ENCODE measurements around the gene GNAQ.
"Not testable (repeated sequence)": the region's sequence is repeated elsewhere in the genome, so short reads cannot be mapped to it uniquely, and the experiment has no call there.

The GNAQ gene

DNA sequence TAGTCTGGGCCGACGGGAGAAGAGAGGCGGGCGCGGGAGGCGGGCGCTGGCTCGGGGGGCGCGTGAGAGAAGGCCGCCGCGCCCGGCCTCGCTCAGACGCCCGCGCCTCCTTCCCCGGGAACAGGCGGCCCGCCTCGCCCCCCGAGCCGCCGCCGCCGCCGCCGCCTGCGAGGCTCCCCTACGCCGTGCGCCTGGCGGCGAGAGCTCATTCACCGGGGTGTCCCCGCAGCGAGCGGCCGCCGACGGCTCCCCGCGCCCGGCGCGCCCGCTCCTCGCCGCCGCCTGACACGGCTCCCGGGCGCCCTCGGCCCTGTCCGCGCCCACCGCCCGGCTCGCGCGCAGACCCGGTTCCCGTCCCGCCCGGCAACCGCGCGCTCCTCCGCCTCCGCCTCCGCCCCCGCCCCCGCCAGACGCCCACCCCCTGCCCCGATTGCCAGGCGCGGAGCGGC is at the start of gene GNAQ:
Gene GNAQ, minus strand, starts transcription at position 368 of the 449 bp plus-strand sequence. CDS start 576 bp downstream, outside the sequence.
- peak; percentile 4 for DNase-seq (ENCODE audit: low read depth)

DNA sequence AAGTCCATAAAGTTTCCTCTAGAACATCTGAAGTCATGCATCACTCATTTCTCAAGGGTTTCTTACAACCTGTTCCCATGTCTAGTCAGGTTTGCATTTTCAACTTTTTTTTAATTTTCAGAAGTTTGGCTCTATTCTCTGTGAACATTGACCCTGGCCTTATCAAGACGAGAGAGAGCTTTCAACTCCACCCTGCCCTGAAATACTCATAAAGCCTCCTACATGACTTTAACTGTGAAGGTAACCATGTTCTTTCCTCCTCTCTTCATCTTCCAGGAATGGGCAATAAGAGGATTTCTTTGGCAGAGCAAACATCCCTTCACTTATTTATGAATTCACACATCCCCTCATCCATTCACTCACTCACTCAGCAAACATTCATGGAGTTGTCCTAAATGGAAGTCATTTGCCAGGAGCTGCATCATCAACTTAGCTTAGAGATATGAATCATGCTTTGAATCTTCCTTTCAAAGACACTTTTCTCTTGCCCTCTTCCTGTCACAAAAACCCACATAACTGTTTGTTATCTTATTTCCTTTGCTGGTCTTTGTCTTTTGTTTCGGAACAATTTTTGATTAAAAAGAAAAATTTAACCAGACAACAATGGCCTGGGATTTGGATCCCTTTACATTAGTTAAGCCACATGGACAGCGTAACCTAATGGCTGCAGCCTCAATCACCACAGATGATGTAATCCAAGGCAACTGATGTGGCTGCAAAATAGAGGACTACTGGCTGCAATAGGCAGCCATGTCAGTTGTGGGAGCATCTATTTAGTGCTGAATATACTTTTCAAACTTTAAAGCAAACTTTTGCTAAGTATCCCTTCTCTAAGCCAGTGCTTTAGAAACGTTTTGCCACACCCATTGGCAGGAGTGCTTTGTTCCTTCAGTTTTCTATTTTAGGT is 43.0 kb upstream of the GNAQ start:
- DNase-seq (ENCODE audit: low read depth) = no peak

DNA sequence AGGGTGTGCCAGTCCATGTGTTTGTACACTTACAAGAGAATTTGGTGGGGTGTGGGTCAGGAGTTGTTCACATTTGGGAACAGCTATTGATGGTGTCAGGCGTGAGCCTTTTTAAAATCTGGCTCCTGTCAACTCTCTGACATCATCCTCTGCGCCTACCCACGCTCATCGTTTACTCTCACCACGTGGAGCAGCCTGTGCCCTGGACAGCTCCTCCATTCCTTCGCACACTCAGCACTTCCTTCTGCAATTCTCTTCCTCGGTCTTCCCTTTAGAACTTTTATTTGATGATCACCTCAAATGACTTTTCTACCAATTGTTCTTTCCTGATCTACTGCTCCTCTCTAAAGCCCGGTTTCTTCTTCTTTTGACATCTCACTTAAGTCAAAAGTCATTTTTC is 42.1 kb upstream of the GNAQ start:
- DNase-seq (ENCODE audit: low read depth) = no peak

DNA sequence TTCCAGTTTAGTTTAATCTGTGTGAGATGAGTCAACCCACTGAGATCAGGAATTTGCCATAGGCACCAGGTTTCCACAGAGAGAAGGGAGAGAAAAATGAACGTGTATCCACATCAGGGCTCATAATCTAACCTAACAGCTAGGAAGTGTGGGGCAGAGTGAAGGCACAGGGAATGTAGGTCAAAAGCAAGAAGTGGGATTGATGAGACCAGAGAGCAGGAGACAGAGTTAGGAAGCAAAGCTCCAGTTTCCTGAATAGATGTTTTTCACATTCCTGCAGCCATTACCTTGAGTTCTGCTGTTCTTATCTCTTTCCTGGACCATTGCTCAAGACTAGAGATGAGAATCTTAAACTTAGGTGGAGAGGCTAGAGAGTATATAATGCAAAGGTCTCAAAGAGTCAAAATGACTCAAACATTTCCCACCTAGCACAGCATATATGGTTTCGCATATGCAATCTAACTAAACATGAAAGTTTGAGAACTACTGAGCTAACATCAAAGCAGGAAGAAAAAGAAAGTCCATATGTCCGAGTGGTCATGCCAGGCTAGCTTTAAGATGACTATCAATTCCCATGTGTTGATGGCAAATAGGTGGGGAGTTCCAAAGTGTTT is 41.1 kb upstream of the GNAQ start:
- no peak for DNase-seq (ENCODE audit: low read depth)

DNA sequence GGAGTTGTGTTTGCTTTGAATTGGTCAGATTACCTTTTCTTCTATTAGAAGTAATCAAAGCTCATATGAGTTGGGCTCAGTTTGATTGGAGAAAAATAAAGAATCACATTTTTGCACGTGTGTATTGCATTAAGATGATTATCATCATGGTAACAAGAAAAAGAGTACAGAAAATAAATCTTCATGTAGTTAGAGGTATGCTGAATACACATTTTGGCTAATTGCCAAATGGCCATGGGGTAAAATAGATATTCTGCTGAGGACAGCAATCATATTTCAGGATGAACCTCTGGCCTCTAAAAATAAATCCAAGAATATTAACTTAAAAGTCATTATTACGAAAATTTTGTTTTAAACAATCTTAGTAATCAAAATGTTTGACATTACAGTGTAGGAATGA is 38.9 kb upstream of the GNAQ start:
- no peak for DNase-seq (ENCODE audit: low read depth)

DNA sequence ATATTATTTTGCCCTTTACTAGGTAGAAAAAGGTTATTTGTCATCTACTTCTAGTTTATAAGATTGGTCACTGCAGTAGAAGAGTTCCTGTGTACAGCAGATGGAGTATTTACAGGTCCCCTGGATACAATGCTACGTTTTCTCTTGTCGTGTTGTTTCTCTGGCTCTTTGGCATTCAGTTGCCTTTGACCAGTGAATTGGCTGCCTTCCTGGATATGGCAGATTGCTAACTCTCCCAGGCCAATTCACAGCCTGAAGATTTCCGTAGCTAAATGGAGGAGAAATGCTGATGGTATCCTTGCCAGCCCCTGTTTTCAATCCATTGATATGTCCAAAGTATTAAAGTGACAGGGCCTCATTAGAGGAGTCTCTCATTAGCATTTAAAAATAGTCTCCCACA is 32.5 kb upstream of the GNAQ start:
- no peak for DNase-seq (ENCODE audit: low read depth)

DNA sequence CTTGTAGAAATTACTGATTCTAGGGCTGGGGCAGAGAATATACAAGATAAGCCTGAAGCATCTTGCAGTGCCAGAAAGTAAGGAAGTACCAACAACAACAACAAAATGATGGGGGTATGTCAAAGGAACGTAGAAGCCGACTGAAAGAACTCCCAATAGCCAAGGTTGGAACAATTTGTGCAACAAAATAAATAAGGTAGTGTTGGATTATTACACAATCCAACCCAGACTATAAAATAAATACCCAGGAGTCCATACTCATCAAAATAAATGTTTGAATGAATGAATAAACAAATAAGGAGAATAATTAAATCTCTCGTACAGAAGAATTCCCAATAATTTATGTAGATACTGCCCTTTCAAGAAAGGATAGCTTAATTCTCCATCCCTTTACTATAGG is 31.1 kb upstream of the GNAQ start:
- DNase-seq (ENCODE audit: low read depth) = no peak

DNA sequence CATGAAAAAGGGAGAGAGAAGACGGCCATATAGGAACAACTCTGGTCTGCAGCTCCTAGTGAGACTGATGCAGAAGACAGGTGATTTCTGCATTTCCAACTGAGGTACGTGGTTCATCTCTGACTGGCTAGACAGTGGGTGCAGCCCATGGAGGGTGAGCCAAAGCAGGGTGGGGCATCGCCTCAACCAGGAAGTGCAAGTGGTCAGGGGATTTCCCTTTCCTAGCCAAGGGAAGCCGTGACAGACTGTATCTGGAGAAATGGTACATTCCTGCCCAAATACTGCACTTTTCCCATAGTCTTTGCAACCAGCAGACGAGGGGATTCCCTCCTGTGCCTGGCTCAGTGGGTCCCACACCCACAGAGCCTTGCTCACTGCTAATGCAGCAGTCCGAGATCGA is 22.6 kb upstream of the GNAQ start:
- DNase-seq (ENCODE audit: low read depth) = not testable (repeated sequence)

DNA sequence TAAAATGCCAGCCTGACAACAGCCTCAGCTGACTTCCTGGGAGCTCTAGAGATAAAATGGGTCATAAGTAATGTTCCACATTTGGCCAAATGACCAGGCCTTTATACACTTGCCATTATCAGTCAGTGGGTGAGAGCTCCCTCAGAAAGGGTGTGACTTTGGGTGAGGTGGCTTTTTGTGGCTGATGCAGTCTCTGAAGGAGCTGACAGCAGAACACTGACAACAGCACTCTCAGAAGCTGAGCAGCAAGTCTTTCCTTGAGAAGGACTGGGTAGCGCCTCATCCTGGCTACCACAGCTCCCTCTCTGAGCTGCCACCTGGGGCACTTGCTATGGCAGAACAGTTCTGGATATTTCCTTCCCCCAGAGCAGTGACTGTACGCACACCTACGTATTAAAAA is 22.0 kb upstream of the GNAQ start:
- DNase-seq (ENCODE audit: low read depth) = no peak

DNA sequence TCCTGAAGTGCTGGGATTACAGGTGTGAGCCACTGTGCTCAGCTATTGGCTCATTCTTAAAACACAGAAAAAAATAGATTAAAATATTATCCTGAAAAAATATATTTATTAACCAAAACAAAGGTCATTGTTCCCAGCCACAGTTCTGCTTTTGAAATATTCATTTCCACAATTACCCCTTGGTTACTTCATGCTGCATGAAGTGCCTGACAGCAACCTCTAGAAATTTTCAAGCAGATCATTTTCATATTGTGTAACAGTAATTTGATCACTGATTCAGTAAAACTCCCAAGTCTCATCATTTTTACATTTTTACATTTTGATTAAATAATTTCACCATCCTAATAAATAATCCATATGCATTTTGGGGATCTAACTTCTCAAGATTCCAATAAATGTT is 18.8 kb upstream of the GNAQ start:
- DNase-seq (ENCODE audit: low read depth) = no peak

DNA sequence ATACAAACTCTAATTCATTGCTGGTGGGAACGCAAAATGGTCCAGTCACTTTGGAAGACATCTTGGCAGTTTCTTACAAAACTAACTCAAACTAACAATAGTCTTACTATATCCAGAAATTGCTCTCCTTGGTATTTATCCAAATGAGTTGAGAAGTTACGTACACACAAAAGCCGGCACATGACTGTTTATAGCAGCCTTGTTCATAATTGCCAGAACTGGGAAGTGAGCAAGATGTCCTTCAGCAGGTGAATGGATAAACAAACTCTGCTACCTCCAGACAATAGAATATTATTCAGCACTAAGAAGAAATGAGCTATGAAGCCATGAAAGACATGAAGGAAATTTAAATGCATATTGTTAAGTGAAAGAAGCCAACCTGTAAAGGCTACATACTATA is 17.9 kb upstream of the GNAQ start:
- DNase-seq (ENCODE audit: low read depth) = no peak

DNA sequence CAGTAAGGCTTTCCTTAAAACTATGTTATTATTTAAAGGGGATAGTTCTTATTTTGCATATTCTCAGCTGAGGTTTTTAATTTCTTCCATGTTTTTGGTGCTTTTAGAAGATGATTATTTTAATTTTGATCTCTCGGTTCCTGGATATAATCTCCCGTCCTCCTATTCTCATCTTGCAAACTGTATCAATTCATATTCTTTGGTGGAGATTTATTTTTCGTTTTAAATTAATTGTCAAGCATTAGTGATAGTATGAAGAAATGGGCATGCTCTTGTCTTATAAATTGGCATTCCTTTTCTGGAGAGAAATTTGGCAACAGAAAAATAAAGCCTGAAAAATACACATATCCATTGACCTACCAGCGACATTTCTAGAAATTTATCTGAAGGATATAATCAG is 15.5 kb upstream of the GNAQ start:
- DNase-seq (ENCODE audit: low read depth) = no peak

DNA sequence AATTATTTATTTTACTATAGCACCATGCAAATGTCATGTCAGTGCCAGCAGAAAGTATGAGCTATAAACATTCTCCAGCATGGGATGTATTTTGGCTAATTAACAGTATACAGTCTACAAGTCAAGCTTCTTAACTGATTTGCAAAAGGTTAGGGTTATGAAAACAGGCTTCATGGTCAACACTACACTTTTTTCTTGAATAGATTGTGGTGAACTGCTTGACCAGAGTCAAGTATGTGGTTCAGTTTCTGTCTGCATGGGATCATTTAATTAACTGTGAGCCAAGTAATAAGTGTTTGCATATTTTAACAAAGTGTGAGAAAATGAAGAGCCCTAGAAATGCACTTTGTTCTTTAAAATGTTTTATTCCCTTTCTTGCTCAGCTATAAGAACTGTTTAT is 14.5 kb upstream of the GNAQ start:
- DNase-seq (ENCODE audit: low read depth) = no peak

DNA sequence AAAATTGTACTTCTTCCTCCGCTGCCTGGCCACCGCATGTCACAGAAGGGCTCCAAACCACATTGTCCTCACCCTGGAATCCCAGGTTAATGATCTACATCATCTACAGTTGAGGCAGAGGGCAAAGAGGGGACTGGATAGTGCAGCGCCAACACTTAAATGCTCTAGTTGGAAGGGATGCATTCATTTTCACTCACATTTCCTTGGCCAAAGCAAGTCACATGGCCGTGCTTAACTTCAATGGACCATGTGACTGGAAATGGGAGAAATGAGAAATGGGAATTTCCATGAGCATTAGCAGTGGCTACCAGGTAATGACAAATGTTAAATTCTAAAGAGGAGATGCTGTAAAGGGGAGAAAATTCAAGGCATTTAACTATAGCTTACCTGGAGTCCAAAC is 13.3 kb upstream of the GNAQ start:
- no peak for DNase-seq (ENCODE audit: low read depth)

DNA sequence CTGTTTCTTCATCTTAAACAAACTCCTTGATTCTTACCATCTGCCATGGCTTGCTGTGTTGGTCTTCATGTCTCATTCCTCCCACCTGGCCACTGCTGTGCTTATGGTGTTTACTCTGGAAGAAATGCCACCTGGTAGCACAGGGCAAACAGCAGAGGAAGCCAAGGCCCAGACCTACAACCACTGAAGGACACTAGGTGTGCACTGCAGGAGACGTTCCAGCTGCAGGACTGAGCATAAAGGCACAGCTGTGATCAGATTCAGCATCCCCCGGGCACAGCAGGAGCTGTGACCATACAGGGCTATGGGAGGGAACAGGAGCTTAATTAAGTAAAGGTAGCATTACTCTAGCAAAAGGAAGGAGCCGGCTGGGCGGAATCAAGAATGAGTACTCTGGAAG is 12.6 kb upstream of the GNAQ start:
- DNase-seq (ENCODE audit: low read depth) = no peak

DNA sequence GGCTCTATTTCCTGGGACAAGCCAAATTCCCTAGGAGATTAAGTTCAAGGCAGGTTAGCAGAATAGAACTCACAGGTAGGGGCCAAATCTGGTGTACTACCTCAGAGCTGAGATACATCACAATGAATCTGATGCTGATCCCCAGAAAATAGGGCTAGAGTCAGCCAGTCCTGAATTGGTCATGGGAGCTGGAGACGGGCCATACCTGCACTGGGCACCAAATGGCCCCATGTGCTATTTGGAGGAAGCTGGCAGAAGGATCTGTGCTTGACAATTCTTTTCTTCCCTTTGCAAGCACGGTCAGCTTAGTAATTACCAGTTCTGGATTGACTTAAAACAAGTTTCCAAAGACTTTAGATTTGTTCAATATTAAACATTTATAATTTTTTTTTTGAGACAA is 10.4 kb upstream of the GNAQ start:
- no peak for DNase-seq (ENCODE audit: low read depth)

DNA sequence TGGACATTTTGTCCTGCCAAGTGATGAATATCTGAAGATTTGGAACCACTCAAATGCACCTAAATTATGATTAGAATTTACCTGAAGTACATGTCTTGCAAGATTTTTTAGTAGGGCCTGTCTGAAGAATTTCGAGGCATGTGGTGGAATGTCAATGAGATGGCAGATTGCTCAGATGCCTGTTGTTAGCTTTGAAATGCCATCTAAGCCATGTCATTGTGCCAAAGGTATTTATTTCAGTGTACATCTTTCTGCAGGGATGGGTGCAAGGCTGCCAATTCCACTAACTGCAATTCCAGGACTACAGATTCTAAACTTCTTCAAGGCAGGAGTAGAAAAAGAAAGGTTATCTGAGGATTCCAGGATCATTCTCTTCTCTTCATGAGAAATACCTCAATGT is 9.1 kb upstream of the GNAQ start:
- no peak for DNase-seq (ENCODE audit: low read depth)

DNA sequence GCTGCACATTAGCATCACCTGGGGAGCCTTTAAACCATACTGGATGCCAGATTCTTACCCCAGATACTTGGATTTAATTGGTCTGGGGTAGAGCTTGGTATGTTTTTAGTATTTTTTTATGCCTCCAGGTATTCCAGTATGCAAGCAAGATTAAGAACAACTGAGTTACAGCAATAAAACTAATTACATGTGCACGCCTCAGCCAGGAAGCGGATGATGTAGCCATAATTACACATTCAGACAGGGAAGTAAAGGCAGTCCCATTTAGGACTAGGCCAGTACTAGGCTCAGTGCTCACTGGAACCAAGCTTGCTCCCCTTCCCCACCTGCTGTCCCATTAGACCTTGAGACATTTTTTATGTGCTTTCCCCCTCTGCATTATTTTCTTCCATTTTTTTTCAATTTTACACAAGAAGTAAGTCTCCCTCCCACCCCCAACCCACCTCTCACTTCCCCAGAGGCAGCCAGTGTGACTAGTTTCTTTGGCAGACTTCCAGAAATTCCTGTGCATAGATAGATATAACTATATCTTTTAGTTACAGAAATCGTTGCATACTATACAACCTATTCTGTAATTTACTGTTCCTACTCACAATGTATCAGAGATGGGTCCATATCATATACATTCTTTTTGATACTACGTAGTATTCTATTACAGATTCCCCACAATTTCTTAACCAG is 7.1 kb upstream of the GNAQ start:
- no peak for DNase-seq (ENCODE audit: low read depth)

DNA sequence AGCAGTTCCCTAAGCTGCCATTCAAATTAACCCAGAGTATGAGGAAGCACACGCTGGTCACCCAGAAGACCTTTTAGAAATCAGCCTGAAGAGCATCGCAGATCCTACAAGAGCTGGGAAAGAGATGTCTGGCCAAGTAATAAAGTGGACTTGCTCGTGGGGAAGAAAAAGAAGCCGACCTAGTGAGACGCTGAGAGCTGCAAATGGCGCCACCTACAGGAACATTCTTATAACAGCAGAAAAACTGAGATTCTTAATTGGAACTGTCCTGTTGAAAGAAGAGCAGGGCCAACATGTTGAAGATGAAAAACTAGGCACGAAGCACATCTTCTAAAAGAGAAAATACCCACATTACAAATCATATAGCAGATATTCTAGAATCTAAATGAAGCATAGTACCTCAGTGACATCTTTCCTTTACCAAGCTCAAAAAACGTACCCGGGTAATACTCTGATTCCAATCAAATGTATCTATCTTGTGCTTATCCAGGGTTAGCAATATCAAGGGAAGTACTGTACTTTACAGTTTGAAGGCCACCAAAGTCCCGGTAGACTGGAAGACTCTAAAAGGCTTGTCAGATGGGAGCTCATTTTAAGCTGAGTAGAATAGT is 3.9 kb upstream of the GNAQ start:
- DNase-seq (ENCODE audit: low read depth) = no peak

DNA sequence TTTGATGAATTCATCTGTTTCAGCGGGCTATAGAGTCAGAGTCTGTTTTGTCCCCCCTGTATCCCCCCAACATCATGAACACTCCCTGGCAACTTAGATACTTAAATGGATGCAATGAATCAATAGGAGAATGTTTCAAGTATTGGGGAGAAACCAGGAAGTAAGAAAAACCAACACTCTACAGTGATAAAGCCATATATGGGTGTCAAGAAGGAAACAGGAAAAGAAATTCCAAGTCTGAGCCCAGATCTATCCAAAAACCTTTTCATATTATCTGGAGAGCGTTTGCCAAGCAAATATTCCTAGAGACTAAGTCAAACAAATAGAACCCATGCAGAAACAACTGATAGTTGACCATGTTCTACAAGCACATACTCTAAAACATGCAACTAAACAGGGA is 2.3 kb upstream of the GNAQ start:
- no peak for DNase-seq (ENCODE audit: low read depth)

DNA sequence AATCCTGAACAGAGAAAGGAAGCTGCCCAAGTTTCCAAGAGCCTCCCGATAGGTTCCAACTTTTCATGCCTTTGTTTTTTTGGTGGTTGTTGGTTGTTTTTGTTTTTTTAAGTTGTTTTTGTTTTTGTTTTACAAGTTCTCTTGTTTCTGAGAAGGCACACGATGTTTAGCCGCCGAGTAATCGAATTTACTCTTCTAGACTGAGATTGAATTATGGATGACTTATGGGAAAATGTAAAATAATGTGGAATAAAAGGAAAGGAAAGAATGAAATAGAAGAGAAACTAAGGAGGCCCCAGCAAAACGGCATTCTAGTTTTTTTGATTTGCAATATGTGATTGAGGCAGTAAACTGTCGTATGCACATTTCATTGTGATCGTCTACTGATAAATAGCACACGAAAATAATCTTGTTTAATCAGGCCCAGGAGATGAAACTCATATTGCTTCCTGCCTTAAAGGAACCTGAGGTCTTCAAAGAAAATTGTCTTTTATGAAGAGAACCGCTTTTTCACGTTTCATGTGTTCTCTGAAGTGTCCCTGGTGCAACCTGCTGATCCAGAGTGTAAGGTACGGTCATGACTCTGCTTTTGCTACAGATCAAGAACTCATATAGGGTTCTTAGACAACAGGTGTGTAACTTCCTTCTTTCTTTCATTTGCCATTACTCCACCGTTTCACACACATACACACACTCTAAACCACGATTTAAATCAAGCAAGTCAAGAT is 1.3 kb upstream of the GNAQ start:
- no peak for DNase-seq (ENCODE audit: low read depth)

All from stimulated activated CD8-positive, alpha-beta memory T cell treated with anti-CD3 and anti-CD28 coated beads, Interleukin-4, amount 100 ng/mL, for 24 hours (primary cell).